GM12878 (cell line): Measurements from ENCODE around the gene PRG3.

Source experiments
- NRF1 ChIP-seq: conservative IDR thresholded peaks from 2 replicates; pipeline ENCODE4 v1.6.1; 2011; ENCODE audit warnings: mild to moderate bottlenecking, low read depth, low read length, improper control_type of control experiment
- PML ChIP-seq: IDR thresholded peaks from 2 replicates; pipeline ENCODE4 v1.6.1; 2012; ENCODE audit warnings: low read length, inconsistent platforms
- TARDBP ChIP-seq: IDR thresholded peaks from 2 replicates; pipeline ENCODE4 v1.6.1; 2016; ENCODE audit warnings: borderline replicate concordance

- TF ChIP-seq NRF1 (no peak), TARDBP (no peak), PML (no peak)
Observed at GRCh38 chr11:57426439-57426928, 45.5 kb upstream of the PRG3 start.
